Ovary (tissue), 3 donors: Measurements from ENCODE around the gene SERPINA4.
A peak's percentile ranks its signal among the peaks of the same experiment; 100 is the strongest.

ENCODE experiments used
- POLR2A ChIP-seq: fragments of 450-650 bp; IDR thresholded peaks from one replicate; pipeline ENCODE4 v1.6.1; 2017; ENCODE audit warnings: antibody characterized with exemption, mild to moderate bottlenecking, moderate library complexity
- TF ChIP-seq, protein P1 (sequence below), 3 donors: fragments of 450-650 bp in 2 of 3; fragments of 200-600 bp in 1 of 3; IDR thresholded peaks; one replicate each; pipeline versions ENCODE4 v1.5.1 to v1.8.0; 2016 to 2022; ENCODE audit warnings: antibody characterized with exemption in 3 of 3, mild to moderate bottlenecking in 1 of 3
- donor health status: DM: no; HTN: no; CAD: no.

DNA sequence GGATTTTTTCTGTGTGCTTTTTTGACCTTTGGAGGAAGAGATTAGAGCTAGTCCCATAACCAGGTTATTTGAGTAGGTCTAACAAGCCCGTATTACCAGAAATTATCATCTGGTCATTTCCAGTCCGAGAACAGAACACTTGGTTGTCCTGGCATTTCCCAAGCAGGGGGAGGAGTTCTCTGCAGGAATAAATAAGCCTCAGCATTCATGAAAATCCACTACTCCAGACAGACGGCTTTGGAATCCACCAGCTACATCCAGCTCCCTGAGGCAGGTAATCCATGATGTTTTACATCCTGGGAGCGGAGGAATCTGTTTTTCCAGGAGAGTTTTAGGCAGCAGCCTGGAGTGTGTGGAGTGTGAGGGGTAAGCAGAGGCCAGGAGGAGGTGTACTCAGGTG lies 50.9 kb downstream of the SERPINA4 start, which contains the start of gene SERPINA3:
- TF ChIP-seq, protein P1, sequence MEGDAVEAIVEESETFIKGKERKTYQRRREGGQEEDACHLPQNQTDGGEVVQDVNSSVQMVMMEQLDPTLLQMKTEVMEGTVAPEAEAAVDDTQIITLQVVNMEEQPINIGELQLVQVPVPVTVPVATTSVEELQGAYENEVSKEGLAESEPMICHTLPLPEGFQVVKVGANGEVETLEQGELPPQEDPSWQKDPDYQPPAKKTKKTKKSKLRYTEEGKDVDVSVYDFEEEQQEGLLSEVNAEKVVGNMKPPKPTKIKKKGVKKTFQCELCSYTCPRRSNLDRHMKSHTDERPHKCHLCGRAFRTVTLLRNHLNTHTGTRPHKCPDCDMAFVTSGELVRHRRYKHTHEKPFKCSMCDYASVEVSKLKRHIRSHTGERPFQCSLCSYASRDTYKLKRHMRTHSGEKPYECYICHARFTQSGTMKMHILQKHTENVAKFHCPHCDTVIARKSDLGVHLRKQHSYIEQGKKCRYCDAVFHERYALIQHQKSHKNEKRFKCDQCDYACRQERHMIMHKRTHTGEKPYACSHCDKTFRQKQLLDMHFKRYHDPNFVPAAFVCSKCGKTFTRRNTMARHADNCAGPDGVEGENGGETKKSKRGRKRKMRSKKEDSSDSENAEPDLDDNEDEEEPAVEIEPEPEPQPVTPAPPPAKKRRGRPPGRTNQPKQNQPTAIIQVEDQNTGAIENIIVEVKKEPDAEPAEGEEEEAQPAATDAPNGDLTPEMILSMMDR (IDR thresholded peaks at IDR 0.05): no peak
- peak; percentile 78 for TF ChIP-seq POLR2A
